C4-2B (cell line): ENCODE measurements around the gene HSD3B7.

Source experiments
- ZFX ChIP-seq: fragments of 450-650 bp; IDR thresholded peaks from 2 replicates; pipeline ENCODE4 v1.6.1; 2017
- TF ChIP-seq, protein P1 (sequence below): fragments of 450-650 bp; conservative IDR thresholded peaks from 2 replicates; pipeline ENCODE4 v1.5.1; 2017; ENCODE audit warnings: mild to moderate bottlenecking

DNA sequence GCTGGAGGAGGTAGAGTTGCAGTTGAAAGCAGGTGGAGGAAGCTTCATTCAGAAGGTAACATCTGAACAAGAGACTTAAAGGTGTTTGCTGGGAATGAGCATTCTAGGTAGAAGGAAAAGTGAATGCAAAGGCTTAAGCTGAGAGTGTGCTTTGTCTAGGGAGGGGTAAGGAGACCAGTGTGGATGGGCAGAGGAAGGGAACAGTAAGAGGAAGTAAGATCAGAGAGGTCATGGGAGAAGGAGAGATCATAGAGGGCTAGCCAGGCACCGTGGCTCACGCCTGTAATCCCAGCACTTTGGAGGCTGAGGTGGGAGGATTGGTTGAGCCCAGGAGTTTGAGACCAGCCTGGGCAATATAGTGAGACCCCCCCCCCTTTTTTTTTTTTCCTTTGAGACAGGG is 51.7 kb downstream of the HSD3B7 start:
- TF ChIP-seq, protein P1, sequence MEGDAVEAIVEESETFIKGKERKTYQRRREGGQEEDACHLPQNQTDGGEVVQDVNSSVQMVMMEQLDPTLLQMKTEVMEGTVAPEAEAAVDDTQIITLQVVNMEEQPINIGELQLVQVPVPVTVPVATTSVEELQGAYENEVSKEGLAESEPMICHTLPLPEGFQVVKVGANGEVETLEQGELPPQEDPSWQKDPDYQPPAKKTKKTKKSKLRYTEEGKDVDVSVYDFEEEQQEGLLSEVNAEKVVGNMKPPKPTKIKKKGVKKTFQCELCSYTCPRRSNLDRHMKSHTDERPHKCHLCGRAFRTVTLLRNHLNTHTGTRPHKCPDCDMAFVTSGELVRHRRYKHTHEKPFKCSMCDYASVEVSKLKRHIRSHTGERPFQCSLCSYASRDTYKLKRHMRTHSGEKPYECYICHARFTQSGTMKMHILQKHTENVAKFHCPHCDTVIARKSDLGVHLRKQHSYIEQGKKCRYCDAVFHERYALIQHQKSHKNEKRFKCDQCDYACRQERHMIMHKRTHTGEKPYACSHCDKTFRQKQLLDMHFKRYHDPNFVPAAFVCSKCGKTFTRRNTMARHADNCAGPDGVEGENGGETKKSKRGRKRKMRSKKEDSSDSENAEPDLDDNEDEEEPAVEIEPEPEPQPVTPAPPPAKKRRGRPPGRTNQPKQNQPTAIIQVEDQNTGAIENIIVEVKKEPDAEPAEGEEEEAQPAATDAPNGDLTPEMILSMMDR: no peak
- no peak for TF ChIP-seq ZFX
